ENCODE data around the gene CCDC184.

DNA sequence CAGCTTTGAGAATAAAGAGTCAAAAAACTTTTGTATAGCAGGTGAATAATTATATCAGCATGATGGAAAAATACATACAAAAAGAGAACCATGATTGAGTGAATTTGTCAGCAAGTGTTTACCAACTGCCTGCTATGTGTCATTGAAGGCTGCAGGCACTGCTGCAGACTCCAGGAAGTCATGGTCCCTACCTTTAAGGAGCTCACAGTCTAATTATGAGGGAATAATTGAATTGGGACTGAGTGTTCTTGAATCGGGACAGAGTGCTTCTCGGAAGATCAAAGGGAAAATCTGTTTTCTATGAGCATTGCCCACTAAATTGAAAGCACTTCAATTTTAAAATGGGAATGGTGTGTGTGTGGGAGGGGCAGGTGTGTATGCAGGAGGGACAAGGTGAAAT lies 10.2 kb downstream of the CCDC184 start:
- TF ChIP-seq LEF1 (IDR thresholded peaks at IDR 0.05; ENCODE audit: borderline replicate concordance) = no peak
- no peak for TF ChIP-seq SUZ12 (IDR thresholded peaks at IDR 0.05)
- TF ChIP-seq BHLHE40 (IDR thresholded peaks at IDR 0.05; ENCODE audit: borderline replicate concordance) = no peak
- no peak for TF ChIP-seq FOXM1 (IDR thresholded peaks at IDR 0.05; ENCODE audit: borderline replicate concordance)
- no peak for TF ChIP-seq ARNT (IDR thresholded peaks at IDR 0.05)
- no peak for TF ChIP-seq TARDBP (IDR thresholded peaks at IDR 0.05)
- no peak for TF ChIP-seq SP1 (IDR thresholded peaks at IDR 0.05)
- no peak for TF ChIP-seq ELF4 (IDR thresholded peaks at IDR 0.05)
- no peak for TF ChIP-seq NFRKB (IDR thresholded peaks at IDR 0.05)
- no peak for TF ChIP-seq FOXK2 (IDR thresholded peaks at IDR 0.05)
- no peak for TF ChIP-seq CTBP1 (IDR thresholded peaks at IDR 0.05; ENCODE audit: borderline replicate concordance)
- no peak for TF ChIP-seq FOXA1 (IDR thresholded peaks at IDR 0.05)
- TF ChIP-seq ZNF384 (IDR thresholded peaks at IDR 0.05) = no peak
- TF ChIP-seq, protein P1, sequence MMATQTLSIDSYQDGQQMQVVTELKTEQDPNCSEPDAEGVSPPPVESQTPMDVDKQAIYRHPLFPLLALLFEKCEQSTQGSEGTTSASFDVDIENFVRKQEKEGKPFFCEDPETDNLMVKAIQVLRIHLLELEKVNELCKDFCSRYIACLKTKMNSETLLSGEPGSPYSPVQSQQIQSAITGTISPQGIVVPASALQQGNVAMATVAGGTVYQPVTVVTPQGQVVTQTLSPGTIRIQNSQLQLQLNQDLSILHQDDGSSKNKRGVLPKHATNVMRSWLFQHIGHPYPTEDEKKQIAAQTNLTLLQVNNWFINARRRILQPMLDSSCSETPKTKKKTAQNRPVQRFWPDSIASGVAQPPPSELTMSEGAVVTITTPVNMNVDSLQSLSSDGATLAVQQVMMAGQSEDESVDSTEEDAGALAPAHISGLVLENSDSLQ (IDR thresholded peaks at IDR 0.05) = no peak
